Upper lobe of left lung (tissue), 6 donors: Measurements from ENCODE around the gene ARG2. TPM values are rescaled to one million over a fixed set of nuclear protein-coding genes. Genes with fewer than 3 reads are reported as not detected.

Source experiments
- ATAC-seq, 2 donors: fragments of 200-7000 bp; cut with Tn5 transposase; one replicate each; pipeline ENCODE4 v1.9.1; 2022; ENCODE audit warnings: mild to moderate bottlenecking in 2 of 2, moderate library complexity in 2 of 2; ENCODE audit not compliant: low FRiP score in 2 of 2
- DNase-seq, 2 donors: peaks; one replicate each; pipeline ENCODE4 v3.0.0-alpha.2; 2019 to 2020
- H3K27ac ChIP-seq, 4 donors: fragments of 200-600 bp; sonication (generic); one replicate each; pipeline ENCODE4 v1.5.1; 2016 to 2019
- H3K27me3 ChIP-seq, 4 donors: fragments of 200-600 bp; sonication (generic); one replicate each; pipeline ENCODE4 v1.5.1; 2017 to 2019
- H3K36me3 ChIP-seq, 4 donors: fragments of 200-600 bp; sonication (generic); one replicate each; pipeline ENCODE4 v1.5.1; 2016 to 2019
- H3K4me1 ChIP-seq, 4 donors: fragments of 200-600 bp; sonication (generic); one replicate each; pipeline ENCODE4 v1.5.1; 2018 to 2019
- H3K4me3 ChIP-seq, 4 donors: fragments of 200-600 bp; sonication (generic); one replicate each; pipeline ENCODE4 v1.5.1; 2017 to 2019; ENCODE audit warnings: mild to moderate bottlenecking in 2 of 4, moderate library complexity in 1 of 4
- H3K9me3 ChIP-seq, 4 donors: fragments of 200-600 bp; sonication (generic); one replicate each; pipeline ENCODE4 v1.5.1; 2018 to 2019
- EP300 ChIP-seq, 4 donors: sonication (generic); formaldehyde crosslinking; IDR thresholded peaks; one replicate each; pipeline ENCODE4 v1.5.1; 2017; ENCODE audit warnings: antibody characterized with exemption in 4 of 4, control low read depth in 2 of 4
- POLR2A ChIP-seq, 4 donors: fragments of 450-650 bp; IDR thresholded peaks; one replicate each; pipeline ENCODE4 v1.5.1; 2016 to 2017; ENCODE audit warnings: antibody characterized with exemption in 4 of 4, mild to moderate bottlenecking in 2 of 4
- POLR2AphosphoS5 ChIP-seq, 2 donors: sonication (generic); formaldehyde crosslinking; IDR thresholded peaks; one replicate each; pipeline ENCODE4 v1.5.1; 2017; ENCODE audit warnings: antibody characterized with exemption in 2 of 2
- WGBS, 2 donors: methylation state at CpG; one replicate each; pipeline ENCODE4 v1.1.5; 2017 to 2018; 5-methylcytosine and 5-hydroxymethylcytosine counted together
- total RNA-seq, 6 donors: library from RNA; depleted of rRNA in 4 of 6; stranded (reverse); fragments of >200 nt in 4 of 6; gene quantifications; one replicate each; pipeline versions ENCODE4 v1.1.0 to v1.2.1, GENCODE V29; 2016 to 2021
- TF ChIP-seq, protein P1 (sequence below), 6 experiments: fragments of 450-650 bp in 4 of 6; fragments of 200-600 bp in 2 of 6; sonication (generic) in 2 of 6; IDR thresholded peaks; one replicate each; pipeline ENCODE4 v1.5.1; 2016 to 2019; ENCODE audit warnings: antibody characterized with exemption in 6 of 6
- donor health status: DM: no; HTN: no; CAD: no; lungs with moderate emphysema.
- donor health status: DM: no; HTN: yes; CAD: no; lungs with severe emphysema.

Gene ARG2
- 10 to 100 TPM in 1 of 6 donors, 1 to 10 TPM in 4, not detected in 1; 1.1 to 11.7 (median 8.6) TPM for total RNA-seq

DNA sequence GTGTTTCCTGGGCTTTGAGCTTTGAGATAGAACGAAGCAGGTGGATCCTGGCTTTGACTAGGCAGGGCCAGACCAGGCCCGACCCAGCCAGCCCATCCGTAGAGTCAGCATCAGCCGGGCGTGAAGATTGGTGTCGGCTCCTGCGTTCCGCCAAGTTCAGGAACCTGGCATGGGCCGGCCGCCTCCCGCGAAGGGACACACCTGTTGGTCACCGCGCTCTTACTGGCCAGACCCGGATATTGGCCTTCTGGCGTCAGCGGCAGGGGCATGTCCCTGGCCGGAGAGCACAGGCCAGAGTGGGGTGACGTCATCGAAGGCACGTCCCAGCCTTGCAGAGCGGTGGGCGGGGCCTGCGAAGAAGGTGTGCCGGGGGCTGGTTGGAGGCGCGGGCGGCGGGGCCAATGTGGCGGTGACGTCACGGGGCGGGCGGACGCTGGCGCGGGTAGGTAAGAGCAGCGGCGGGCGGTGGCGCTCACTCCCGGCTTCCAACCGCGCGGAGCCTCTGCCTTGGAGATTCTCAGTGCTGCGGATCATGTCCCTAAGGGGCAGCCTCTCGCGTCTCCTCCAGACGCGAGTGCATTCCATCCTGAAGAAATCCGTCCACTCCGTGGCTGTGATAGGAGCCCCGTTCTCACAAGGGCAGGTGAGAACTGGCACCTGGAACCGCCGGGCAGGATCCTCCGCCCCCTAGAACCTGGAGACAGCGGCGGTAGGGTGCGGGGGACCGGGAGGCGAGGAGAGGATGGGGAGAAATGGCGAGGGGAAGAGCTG lies at the start of gene ARG2:
Gene ARG2 (plus strand): TSS at position 475 of the 771 bp plus-strand sequence. CDS start 58 bp downstream, at position 533.
- WGBS, 2 donors = 0 to 1% methylated on average over 15 to 52 of the region's 62 CpGs
- ATAC-seq (peak; percentile 98 to 99), DNase-seq (peak; percentile 99 to 100)
- Histone ChIP-seq H3K4me3 (peak within 1 kb of the TSS; percentile 11 to 65 (median 62)), H3K4me1 (peaks cover 12 to 23% (median 20%) of the 10 kb centered on the region in 4 donors), H3K9me3 (no peaks in the 10 kb centered on the region), H3K36me3 (no peaks in the 10 kb centered on the region), H3K27ac (peak within 1 kb of the TSS; percentile 62 to 84 (median 76)), H3K27me3 (no peaks in the 10 kb centered on the region)
- TF ChIP-seq, protein P1, sequence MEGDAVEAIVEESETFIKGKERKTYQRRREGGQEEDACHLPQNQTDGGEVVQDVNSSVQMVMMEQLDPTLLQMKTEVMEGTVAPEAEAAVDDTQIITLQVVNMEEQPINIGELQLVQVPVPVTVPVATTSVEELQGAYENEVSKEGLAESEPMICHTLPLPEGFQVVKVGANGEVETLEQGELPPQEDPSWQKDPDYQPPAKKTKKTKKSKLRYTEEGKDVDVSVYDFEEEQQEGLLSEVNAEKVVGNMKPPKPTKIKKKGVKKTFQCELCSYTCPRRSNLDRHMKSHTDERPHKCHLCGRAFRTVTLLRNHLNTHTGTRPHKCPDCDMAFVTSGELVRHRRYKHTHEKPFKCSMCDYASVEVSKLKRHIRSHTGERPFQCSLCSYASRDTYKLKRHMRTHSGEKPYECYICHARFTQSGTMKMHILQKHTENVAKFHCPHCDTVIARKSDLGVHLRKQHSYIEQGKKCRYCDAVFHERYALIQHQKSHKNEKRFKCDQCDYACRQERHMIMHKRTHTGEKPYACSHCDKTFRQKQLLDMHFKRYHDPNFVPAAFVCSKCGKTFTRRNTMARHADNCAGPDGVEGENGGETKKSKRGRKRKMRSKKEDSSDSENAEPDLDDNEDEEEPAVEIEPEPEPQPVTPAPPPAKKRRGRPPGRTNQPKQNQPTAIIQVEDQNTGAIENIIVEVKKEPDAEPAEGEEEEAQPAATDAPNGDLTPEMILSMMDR (IDR thresholded peaks at IDR 0.05) = peak in 4 of 6 experiments; percentile 15 to 39 (median 32)
- TF ChIP-seq EP300 (IDR thresholded peaks at IDR 0.05) = peak in 1 of 4 donors; percentile 68
- peak in 2 of 4 donors; percentile 82 to 84 for TF ChIP-seq POLR2A (IDR thresholded peaks at IDR 0.05)
- peak; percentile 52 to 93 for TF ChIP-seq POLR2AphosphoS5 (IDR thresholded peaks at IDR 0.05)

DNA sequence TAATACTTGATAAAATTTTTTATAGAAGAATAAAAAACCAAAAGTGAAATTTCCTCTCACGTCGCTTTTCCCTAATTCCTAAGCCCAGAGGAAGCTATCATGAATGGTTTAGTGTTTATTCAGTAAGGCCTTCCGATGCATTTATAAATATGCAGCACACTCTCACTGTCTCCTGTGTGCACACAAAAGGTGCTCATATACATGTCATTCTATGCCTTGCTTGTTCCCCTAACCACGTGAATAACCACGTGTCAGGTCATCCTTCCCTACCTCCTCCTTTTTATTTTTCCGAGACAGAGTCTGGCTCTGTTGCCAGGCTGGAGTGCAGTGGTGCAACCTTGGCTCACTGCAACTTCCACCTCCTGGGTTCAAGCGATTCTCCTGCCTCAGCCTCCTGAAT lies 49.3 kb upstream of the ARG2 start:
- DNase-seq (no peak), ATAC-seq (no peak)
- no peak overlapping the region for H3K4me3 ChIP-seq
- H3K36me3 ChIP-seq = no peaks in the 10 kb centered on the region
- H3K27ac ChIP-seq = no peak overlapping the region
- no peaks in the 10 kb centered on the region for H3K27me3 ChIP-seq
- WGBS, 2 donors = 85 to 93% methylated on average over 7 of the region's 7 CpGs
- TF ChIP-seq, protein P1 (IDR thresholded peaks at IDR 0.05) = no peak
- TF ChIP-seq POLR2AphosphoS5 (IDR thresholded peaks at IDR 0.05) = no peak
- no peak for TF ChIP-seq EP300 (IDR thresholded peaks at IDR 0.05)
- no peak for TF ChIP-seq POLR2A (IDR thresholded peaks at IDR 0.05)
- H3K4me1 ChIP-seq = no peaks in the 10 kb centered on the region
- no peaks in the 10 kb centered on the region for H3K9me3 ChIP-seq

DNA sequence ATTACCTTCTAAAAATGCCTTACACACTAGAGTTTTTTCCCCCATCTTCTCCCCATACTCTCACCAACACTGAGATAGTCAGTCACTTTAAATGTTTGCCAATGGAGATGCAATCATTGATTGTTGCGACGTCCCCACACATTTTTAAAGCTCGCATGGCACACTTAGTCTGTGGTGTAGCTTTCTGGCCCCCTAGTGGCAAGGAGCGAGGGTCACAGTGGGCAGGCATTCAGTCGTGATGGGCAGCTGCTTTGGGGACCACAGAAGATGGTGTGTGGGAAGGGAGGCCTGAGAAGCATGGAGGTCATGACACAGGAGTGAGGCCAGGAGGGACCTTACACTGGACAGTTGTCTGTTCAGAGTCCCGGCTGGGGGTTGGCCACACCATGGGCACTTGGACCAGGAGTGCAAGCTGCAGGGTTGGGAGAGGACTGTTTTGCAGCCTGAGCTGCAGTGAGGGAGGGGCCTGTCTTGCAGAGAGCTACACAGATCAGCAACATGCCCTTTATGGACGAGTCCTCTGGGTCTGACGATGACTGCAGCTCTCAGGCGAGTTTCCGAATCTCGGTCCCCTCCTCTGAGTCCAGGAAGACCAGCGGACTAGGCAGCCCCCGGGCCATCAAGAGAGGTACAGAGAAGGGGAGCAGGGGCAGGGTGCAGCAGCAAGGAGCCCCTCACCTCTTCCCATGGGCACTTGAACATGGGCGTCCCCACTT lies 48.3 kb upstream of the ARG2 start:
- H3K9me3 ChIP-seq = no peaks in the 10 kb centered on the region
- no peak overlapping the region for H3K4me3 ChIP-seq
- H3K27me3 ChIP-seq = no peaks in the 10 kb centered on the region
- TF ChIP-seq, protein P1 (IDR thresholded peaks at IDR 0.05) = peak; percentile 75 to 87 (median 86)
- no peak for TF ChIP-seq EP300 (IDR thresholded peaks at IDR 0.05)
- ATAC-seq (peak; percentile 59 to 79), DNase-seq (peak in 1 of 2 donors; percentile 54)
- H3K36me3 ChIP-seq = no peaks in the 10 kb centered on the region
- H3K27ac ChIP-seq = no peak overlapping the region
- H3K4me1 ChIP-seq = no peaks in the 10 kb centered on the region
- 25 to 52% methylated on average over 7 to 14 of the region's 14 CpGs for WGBS, 2 donors

DNA sequence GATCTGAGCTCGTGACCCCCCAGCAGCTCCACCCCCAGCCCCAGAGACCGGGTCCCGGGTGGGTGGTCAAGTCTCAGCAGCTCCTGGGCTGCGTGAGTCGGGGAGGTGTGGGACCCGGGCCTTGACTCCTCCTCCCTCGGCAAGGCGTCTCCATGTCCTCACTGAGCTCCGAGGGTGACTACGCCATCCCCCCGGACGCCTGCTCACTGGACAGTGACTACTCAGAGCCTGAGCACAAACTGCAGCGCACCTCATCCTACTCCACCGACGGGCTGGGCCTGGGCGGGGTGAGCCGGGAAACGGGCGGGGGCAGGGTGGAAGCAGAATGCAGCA lies 47.8 kb upstream of the ARG2 start:
- Histone ChIP-seq H3K27me3 (no peaks in the 10 kb centered on the region), H3K4me3 (no peak overlapping the region), H3K9me3 (no peaks in the 10 kb centered on the region), H3K4me1 (no peaks in the 10 kb centered on the region), H3K36me3 (no peaks in the 10 kb centered on the region), H3K27ac (no peak overlapping the region)
- DNase-seq = peak in 1 of 2 donors; percentile 71
- ATAC-seq = no peak
- TF ChIP-seq EP300 (IDR thresholded peaks at IDR 0.05) (no peak), POLR2AphosphoS5 (IDR thresholded peaks at IDR 0.05) (no peak), POLR2A (IDR thresholded peaks at IDR 0.05) (no peak)
- TF ChIP-seq, protein P1 (IDR thresholded peaks at IDR 0.05) = no peak
- 91% methylated on average over 11 of the region's 19 CpGs; no CpG with 5 or more reads in 1 of the 2 donors for WGBS, 2 donors
